HG02973 (cell line): ENCODE data around the gene RNLS.

ENCODE experiments used
- ATAC-seq: cut with Tn5 transposase; IDR thresholded peaks from one replicate; pipeline ENCODE4 v1.9.1; 2021; ENCODE audit warnings: moderate library complexity; ENCODE audit not compliant: unreplicated experiment

Gene RNLS

DNA sequence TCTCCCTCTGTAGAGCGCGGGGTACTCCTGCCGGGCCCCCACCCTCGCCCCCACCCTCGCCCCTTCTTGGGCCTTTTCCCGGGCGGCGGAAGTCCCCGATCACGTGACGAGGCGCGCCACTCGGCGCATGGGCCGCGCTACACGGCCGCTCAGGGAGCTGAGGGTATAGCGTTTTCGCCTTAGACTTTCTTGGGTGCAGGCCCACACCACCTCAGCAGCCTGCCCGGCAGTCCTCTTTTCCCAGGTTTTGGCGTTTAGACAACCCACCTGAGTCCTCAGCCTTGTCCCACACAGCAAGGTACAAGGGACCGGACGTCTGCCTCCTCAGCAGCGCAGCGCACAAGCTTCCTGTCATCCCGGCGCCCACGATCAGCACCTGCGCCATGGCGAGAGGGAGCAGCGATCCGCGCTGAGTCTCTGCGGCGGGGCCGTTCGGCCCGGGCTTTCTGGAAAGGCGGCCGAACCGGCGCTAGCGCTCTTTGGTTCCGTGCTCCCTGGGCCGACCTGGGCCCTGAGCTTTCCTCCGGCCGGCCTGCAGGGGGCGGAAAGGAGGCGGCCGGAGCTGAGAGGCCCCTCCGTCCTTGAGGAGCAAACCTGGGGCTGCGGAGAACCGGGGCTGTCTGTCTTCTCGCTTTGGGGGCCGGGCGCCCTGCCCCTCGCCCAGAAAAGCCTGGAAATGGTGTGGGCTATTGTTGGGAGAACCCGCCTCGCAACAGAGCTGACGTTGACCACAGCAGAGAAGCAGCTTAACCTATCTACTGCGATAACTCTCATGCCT is at the start of gene RNLS:
Gene RNLS, minus strand, starts transcription at position 513 of the 778 bp plus-strand sequence.
- peak; percentile 80 for ATAC-seq

DNA sequence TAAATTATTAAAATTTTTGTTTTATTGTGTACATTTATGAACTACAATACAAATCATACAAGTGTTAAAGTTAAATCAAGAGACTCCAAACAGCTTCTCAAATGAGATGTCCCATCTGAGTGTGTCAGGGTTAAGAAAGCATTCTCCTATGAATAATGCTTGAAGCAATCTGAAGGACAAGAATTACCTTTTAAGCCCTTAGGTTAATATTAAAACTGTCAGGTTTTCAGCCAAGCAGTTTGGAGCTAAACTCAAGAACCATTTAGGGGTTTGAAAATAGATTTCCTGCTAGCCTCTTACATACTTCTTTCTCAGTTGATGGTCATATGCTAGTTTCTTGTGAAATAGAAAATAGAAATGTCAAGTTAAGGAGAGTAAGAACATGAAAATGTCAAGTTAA is 41.7 kb upstream of the RNLS start:
- ATAC-seq: no peak

DNA sequence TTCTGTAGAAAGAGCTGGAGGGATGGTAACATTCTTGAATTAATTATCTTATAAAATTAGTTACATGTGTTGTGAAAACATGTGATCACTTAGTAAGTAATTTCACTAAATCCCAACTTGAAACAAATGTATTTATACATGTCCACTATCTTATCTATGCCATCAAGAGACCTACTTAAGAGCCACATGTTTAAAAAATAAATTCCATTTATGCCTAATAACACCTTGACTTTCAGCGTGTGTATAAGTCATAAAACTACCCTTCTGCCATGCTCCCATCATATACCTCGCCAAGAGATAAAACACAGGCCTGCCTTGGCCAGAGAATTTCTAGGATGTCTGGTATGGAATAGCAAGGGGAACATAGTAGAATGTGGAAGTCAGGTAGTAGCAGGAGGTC is 40.7 kb upstream of the RNLS start:
- ATAC-seq: no peak

DNA sequence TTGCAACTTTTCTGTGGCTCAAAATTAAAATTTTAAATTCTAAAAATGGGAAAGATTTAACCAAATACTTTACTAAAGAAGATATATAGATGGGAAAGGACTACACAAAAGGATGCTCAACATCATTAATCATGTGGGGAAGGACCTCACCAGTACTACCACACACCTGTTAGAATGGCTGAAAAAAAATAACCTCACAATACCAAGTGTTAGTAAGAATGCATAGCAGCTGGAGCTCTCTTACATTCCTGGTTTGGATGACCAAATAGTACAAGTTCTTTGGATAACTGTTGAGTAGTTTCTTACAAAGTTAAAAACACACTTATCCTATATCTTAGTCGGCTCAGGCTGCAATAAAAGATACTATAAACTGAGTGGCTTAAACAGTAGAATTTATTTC is 37.3 kb upstream of the RNLS start:
- no peak for ATAC-seq

DNA sequence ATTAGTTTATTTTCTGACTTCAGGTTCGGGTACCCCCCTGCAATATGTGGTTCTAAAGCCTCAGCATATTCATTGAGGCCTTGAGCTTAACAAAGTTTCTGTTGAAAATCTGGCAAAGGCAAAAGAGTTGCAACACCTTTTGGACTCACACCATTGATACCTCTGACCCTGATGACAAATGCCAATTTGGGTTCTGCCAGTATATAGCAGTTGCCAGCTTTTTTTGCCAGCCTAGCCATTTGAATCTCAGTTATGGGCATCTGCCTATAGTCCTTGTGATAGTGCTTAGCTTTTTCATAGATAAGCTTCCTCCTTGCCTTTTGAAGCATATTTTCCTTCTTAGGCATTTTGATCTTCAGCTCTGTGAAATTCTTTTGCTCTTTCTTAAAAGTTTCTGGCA is 35.4 kb upstream of the RNLS start:
- no peak for ATAC-seq

DNA sequence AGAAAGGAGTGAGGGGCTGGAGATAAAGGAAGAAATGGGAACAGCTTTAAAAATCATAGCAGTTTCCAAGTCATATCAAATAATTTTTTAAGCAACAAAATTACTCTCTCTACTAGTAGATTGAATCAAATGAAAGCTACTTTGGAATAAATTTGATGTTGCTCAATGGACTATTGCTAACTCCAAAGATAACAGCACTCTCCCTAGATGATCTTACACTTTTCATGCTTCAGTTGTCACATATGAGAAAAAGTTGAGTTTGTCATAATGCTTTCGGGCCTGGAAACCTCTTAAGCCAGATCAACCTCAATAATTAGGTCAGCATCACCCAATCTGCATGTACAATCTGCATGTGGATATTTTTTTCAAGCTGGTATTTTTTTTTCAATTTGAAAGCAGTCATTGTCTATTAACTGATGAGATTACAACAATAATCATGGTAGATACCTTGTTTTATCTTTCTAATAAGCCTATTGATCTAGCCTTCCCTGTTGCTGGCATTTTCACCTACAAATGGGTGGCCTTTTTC is 34.7 kb upstream of the RNLS start:
- ATAC-seq: no peak

DNA sequence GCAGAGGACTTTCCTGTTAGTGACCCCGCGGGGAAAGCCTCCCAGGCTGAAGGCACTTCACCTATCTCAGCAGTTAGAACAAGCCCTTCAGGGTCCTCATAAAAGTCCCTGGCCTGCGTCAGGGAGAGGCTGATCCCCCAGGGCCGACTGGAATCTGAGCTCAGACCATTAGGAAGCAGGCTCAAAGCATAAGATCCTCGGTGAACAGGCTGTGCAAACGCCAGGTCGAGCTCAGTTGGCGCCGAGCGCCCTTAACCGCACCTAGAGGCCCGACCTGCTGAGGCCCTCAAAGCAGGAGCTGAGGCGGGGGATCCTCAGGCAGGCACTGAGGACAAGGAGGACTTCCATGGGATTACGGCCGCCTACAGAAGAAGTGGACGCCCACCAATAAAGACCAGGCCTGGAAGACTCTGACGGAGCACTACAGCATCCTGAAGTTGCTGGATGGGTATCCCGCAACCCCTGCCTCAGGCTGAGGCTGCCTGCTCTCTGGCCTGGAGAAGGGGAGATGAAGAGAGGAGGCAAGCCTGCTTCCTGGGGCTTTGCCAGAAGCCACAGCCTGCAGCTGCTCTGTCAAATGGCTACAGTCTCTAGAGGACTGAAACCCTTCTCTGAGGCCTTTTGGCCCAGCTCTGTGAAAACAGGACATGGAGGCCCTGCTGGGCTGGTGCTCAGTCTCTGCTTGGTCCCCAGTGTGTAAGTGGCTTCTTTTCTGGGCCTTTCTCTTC is 33.3 kb upstream of the RNLS start:
- ATAC-seq: no peak

DNA sequence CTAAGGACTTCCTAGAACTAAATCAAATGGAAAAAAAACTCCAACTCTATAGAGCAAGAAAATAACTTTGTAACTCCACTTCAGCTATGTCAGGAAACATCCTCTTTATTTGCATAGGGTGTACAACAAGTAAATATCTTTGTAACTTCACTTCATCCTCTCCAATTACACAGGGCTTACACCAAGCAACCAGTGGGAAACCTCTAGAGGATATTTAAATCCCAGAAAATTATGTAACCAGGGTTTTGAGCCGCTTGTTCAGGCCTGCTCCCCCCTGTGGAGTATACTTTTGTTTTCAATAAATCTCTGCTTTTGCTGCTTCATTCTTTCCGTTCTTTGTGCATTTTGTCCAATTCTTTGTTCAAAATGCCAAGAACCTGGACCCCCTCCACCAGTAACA is 25.7 kb upstream of the RNLS start:
- ATAC-seq: no peak

DNA sequence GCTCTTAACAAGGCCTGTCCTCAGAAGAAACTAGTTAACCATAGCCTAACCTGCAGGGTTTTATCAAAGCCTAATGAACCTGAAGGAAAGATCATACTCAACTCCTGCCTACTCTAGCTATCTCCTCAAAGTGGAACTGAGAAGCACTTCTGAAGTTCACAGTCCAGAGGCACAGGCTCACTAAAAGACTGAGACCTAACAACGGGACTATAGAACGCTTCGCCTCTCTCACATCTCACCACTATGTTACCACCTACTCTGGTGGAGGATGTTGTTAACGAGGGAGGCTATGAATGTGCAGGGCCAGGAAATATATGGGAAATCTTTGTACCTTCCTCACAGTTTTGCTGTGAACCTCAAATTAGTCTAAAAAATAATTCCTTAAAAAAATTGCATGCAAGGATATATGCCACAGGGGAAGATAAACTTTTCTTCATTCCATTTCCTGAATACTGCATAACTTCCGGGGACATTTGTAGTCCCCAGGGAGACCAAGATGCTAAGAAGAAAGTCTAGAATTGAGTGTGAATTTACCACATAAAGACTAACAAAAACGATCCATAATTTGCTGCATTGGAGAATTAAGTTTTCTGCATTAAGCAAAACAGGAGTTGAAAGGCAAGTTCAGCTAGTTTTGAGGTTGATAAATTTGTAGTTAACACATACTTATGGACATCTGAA is 25.1 kb upstream of the RNLS start:
- ATAC-seq: no peak

DNA sequence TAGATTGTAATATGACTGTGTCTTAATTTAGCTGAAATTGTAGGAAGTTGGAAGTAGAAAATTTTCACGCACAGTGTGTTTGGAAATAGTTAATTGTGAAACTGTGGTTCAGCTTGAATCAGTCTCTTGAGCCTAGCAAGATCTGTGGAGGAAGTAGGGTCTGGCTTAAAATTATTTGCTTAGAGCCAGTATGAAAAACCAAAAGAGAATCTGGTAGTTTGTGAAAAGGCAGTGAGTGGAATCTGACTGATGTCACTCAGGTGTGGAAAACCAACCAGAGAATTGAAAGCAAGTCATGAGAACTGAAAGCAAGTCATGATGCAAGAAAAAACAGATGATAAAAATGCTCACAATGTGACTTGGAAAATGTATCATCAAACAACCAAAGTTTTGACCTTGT is 14.9 kb upstream of the RNLS start:
- peak; percentile 83 for ATAC-seq

DNA sequence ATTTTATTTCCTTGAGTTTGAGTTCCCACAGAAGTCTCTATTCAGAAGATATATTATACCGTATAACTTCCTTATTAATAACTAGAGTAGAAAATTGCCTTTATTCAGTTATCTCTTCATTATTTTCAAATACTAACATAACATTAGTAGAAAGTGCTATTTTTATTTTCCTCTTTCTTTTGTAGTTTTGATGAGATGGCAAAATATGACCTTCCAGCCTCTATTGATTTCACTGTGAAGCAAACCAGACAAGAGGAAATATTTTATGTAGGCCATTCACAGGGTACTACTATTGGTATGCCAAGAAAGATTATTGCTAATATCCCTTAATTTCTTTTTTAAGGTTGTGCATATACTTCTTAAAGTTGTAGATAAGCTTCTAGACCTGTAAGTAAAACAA is 11.4 kb upstream of the RNLS start:
- ATAC-seq: no peak

DNA sequence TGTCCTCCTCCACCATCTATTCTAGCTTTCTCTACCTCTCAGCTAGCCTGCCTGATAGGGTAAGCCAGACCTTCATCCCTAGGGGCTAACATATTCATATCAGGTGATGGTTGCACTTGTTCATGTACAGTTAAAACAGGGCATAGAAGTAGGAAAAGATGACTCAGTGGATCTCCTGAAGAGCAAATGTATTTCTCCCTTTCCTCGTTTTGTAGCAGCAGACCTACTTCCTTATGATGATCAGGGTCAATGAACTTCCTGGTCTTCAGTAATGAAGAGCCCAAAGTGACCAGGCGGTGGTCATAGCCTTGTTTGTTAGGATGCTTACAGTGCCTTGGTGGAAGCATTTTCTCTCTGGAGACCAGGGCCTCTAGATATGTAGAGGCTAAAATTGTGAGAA is 9.8 kb upstream of the RNLS start:
- ATAC-seq: no peak

DNA sequence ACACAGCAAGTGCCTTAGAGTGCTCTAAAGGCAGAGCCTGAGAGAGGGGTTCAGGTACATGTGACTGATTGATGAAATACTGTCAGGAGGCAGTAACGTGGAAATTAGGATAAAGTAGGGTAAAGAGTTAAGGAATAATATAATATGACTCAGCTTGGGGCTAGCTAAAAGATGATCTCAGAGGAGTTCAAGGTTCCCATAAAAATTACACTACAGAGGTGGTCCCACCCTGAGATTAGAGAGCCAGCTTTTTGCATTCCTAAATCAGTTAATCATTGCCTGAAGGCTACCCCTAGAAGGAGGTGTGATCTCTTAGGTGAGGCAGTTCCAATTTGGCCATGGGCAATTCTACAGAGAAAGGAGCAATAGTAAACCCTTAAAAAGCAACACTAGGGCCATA is 9.3 kb upstream of the RNLS start:
- no peak for ATAC-seq

DNA sequence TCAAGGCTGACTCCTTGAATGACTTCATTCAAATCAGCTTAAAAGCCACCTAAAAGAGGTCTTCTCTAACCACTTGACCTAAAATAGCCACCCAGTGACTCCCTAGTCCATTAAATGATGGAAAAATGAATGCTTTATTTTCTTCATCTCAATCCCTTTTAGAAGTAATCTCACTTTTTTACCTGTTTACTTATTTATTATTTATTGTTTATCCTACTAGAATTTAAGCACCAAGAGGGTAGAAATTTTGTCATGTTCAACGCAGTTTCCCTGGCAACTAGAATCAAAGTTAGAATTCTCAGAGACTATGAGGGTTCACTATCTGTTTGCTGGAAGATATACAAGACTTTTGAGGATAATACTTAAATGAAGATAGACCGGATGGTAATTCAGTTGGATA is 3.3 kb upstream of the RNLS start, which contains the start of gene LIPJ:
Gene LIPJ, plus strand, starts transcription at position 301 of the 400 bp plus-strand sequence. CDS start 3,926 bp downstream, outside the sequence.
- no peak for ATAC-seq

DNA sequence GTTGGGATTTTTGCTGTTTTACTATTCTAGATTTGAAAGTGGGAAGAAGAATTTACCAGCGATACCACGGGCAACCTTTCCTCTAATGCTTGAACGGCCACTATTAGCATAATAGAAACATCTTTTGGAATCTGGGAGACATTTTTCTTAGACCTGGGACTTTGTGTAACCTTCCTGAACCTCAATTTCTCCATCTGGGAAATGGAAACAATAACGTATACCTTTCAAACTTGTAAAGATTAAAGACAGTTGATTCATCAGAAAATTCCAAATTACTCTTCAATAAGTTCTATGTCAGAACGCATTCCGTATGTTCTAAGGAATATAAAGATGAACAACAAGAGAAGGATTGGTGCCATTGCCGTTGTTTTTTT is 453 bp upstream of the RNLS start:
- ATAC-seq: no peak

DNA sequence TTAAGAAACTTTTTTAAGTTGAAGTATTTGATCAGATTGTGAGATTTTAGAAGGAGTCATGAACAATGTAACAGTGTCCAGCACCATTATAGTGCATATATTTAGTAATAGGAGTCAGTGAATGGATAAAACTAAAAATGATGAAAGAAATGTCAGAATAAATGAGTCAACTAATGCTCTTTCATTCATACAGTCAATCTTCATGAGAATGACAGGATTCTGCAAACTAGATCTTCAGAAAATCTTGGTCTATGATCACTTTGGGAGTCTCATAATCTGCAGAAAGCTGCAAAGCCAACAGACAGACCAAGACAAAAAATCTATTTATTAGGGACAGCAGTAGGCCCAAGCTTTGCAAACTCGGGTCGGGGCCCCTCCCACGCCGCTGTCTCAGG is 710 bp downstream of the RNLS start:
- ATAC-seq: no peak

DNA sequence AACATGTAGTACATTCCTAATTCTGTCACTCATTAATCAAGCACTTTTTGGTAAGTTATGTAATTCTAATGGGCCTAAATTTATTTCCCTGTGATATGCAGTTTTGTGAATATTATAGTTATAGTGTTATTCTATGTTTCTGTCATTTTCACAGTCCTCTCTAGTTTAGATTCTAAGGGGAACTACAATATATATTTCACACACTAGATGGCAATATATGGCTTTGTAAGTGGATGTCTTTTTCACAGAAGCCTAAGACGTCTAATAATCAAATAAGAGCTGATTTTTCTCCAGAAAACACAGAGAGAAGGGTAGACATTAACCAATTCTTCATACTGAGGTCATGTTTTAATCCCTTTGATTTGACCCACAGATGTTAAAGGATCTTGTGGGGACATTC is 18.0 kb downstream of the RNLS start:
- ATAC-seq: no peak

DNA sequence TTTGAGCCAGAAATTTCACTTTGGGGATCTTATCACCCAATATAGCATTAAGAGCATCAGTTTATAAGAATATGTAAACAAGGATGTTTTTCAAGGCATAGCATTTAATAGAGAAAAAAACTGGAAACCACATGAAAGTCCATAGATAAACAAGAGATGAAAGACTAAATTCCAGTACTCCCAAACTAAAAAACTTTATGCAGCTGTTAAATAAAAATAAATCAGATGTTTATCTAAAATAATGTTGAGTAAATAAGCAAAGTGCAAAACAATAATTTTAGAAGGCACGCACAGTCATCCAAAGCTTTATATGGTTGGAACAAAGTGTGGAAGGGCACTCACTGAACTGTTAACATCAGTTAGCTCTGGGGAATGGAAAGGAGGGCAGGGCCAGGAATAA is 21.0 kb downstream of the RNLS start:
- ATAC-seq: no peak

DNA sequence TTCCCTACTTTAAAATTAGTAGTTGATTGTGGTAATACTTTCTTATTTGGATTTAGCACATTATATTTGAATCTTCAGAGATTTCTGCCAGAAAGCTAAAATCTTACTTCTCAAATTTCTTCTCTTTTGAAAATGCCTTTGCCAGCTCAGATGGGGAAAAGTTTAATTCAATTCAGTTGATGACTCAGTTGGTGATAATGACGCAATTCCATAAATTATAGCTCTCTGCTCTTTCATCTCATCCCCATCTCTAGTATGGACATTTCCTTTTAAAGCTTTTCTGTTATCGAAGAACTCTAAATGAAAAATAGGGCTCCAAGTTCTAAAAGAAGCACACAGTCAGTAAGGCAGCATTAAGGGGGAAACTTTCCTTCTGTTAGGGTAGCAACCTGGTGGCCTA is 25.5 kb downstream of the RNLS start:
- ATAC-seq: no peak

DNA sequence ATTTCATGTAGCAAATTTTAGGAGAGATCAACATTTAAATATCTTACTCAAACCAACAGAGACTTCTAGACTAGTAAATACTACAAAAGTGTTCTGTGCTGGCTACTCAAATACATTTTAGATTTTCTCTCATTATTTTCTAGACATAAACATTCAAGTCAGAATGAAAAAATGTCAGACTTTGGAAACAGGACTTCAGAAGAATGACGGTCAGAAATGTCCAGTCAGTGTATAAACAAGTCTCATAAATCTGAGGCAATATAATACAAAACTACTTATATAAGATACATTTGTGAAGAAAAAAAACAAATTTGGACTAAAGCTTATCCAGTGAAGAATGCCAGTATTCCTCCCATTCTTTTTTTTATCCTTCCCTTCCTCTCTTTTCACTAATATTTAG is 25.9 kb downstream of the RNLS start:
- ATAC-seq: no peak

DNA sequence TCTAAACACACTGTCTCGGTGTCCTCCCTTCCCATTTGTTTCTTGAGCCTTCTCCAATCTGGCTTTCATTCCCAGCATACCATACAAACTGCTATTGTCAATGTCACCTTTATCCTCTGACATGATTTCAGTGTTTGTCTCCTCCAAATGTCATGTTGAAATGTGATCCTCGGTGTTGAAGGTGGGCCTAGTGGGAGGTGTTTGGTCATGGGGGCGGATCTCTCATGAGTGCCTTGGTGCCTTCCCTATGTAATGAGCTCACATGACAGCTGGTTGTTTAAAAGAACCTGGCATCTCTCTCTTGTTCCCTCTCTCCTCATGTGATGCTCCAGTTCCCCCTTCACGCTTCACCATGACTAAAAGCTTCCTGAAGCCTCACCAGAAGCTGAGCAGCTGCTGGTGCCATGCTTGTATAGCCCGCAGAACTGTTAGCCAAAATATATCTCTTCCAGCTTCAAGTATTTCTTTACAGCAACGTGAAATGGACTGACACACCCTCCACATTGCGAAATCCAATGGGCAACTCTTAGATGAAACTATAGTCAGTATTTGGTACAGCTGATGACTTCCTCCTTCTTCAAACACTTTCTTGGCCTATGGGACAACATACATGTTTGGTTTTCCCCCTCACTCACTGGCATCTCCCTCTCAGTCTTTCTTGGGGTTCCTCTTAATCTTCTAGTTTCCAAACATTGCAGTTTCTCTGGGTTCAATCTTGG is 27.8 kb downstream of the RNLS start:
- no peak for ATAC-seq
